Heart right ventricle (tissue), 16 donors: ENCODE results near the gene PTGER3. TPM values are rescaled to one million over a fixed set of nuclear protein-coding genes. Genes with fewer than 3 reads are reported as not detected.

Source experiments
- ATAC-seq, 8 donors: fragments of 200-7000 bp; cut with Tn5 transposase; one replicate each; pipeline ENCODE4 v1.9.1; 2020; ENCODE audit warnings: mild to moderate bottlenecking in 8 of 8, moderate library complexity in 8 of 8, moderate number of reproducible peaks in 1 of 8
- DNase-seq, 2 donors: peaks; one replicate each; pipeline ENCODE4 v3.0.0-alpha.2; 2020
- H3K27ac ChIP-seq, 10 donors: fragments of 200-600 bp; sonication (generic) in 2 of 10; one replicate each; pipeline versions ENCODE4 v1.5.0 to v1.8.0; 2020 to 2022; ENCODE audit warnings: mild to moderate bottlenecking in 3 of 10
- H3K27me3 ChIP-seq, 7 donors: fragments of 200-600 bp; one replicate each; pipeline ENCODE4 v1.8.0; 2021 to 2022; ENCODE audit warnings: mild to moderate bottlenecking in 2 of 7
- H3K36me3 ChIP-seq, 9 donors: fragments of 200-600 bp; sonication (generic) in 1 of 9; one replicate each; pipeline versions ENCODE4 v1.5.0 to v1.8.0; 2020 to 2022; ENCODE audit warnings: mild to moderate bottlenecking in 2 of 9
- H3K4me1 ChIP-seq, 9 donors: fragments of 200-600 bp; sonication (generic) in 1 of 9; one replicate each; pipeline versions ENCODE4 v1.5.0 to v1.8.0; 2020 to 2022; ENCODE audit warnings: mild to moderate bottlenecking in 4 of 9
- H3K4me3 ChIP-seq, 10 donors: fragments of 200-600 bp; sonication (generic) in 2 of 10; one replicate each; pipeline versions ENCODE4 v1.5.0 to v1.8.0; 2020 to 2022; ENCODE audit warnings: mild to moderate bottlenecking in 7 of 10, moderate library complexity in 2 of 10
- H3K9me3 ChIP-seq, 11 donors: fragments of 200-600 bp in 10 of 11; sonication (generic) in 2 of 11; one replicate each; pipeline versions ENCODE4 v1.5.0 to v1.8.0; 2013 to 2022; ENCODE audit warnings: mild to moderate bottlenecking in 2 of 11, control low read depth in 1 of 11, moderate library complexity in 1 of 11
- WGBS, 2 donors: extraction: QIAGEN DNeasy Blood & Tissue Kit; methylation state at CpG; one replicate each; pipeline ENCODE4 v1.1.7; 2013; ENCODE audit warnings: inconsistent platforms in 1 of 2; 5-methylcytosine and 5-hydroxymethylcytosine counted together
- intact Hi-C, 10 donors: fragments of 100-400 bp; cut with DNase I; formaldehyde crosslinking; loops; one replicate each; pipeline versions ENCODE4 v1.11.1 to v1.14.2; 2022
- polyA plus RNA-seq, 2 donors: library from polyadenylated mRNA; stranded (reverse); fragments of 200-250 nt; gene quantifications; one replicate each; pipeline ENCODE4 v1.2.3, GENCODE V29; 2013
- total RNA-seq, 10 donors: library from RNA; stranded (reverse); fragmentation: NEBNext Ultra II Directional in 3 of 10; extraction: Animal tissue kit (Norgen Biotek cat#: 25700) in 3 of 10; gene quantifications; one replicate each; pipeline versions ENCODE4 v1.2.1 to v1.2.4, GENCODE V29; 2021 to 2023
- TF ChIP-seq, protein P1 (sequence below), 9 donors: fragments of 200-600 bp; sonication (generic) in 2 of 9; IDR thresholded peaks; one replicate each; pipeline versions ENCODE4 v1.5.0 to v1.8.0; 2021 to 2022; ENCODE audit warnings: antibody characterized with exemption in 9 of 9, mild to moderate bottlenecking in 5 of 9, moderate library complexity in 1 of 9
- donor health status: Arrhythmogenic right ventricular cardiomyopathy.
- donor health status: ischemic (EF 13 %, LVEDD 7.1; RV severe dilation, severe dysfunction).
- donor health status: healthy with polysubstance abuse.
- donor health status: DM: no; HTN: yes; CAD: no.
- donor health status: DM: no; HTN: no; CAD: no.
- donor health status: ischemic (EF 25% LVEDD 6.9; RV normal size, moderate dysfunction).
- donor health status: ischemic (EF 25% LVEDD 5.7; RV mildly dilated, moderate dysfunction).
- donor health status: healthy.
- donor health status: DM: yes; HTN: yes; CAD: no.
- donor health status: Ischemic cardiomyopathy.
- donor health status: ischemic (EF 35%, LVEDD 5.7; RV mildly dilated, moderate dysfunction).
- donor health status: nonischemic (EF 11% LVEDD 7.7; RV severe dilation, severe dysfunction).
- donor health status: DM: yes; HTN: yes; CAD: no.
- donor health status: PGD.
- donor health status: ischemic (EF 29% LVEDD 5.4; RV normal size, mild dysfunction).
- donor health status: nonischemic (EF 23%, LVEDD 6.1; RV moderate dilation, normal function).

Gene PTGER3
- total and polyA plus RNA-seq, 12 donors: 0.11 to 4.6 (median 1.0) TPM

DNA sequence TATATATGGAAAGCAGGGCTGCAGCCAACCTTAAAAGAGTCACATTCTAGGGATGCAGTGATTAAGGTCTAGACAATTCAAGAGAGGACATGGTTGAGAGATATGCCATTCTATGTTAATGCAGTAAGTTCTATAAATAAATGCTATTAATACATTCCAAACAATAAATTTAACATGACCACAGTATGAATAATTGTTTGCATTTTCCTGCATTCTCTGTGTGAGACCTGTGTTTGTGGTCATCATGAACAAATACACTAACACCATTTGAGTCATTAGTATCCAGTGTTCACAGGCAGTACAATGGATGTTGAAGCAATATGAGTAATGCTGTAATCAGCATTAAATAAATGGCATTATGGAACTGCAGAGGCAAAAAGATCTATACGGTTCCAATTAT is 38.7 kb upstream of the PTGER3 start:
- no peaks in the 10 kb centered on the region for H3K9me3 ChIP-seq
- ATAC-seq: no peak
- peaks cover 0 to 9% (median 3%) of the 10 kb centered on the region in 7 donors for H3K27me3 ChIP-seq
- WGBS, 2 donors: 83 to 93% methylated on average over 1 of the region's 1 CpG
- H3K27ac ChIP-seq: no peak overlapping the region
- H3K4me1 ChIP-seq: peaks cover 0 to 5% (median 0%) of the 10 kb centered on the region in 9 donors
- no peak overlapping the region for H3K4me3 ChIP-seq
- no peak for DNase-seq
- no peaks in the 10 kb centered on the region for H3K36me3 ChIP-seq
- TF ChIP-seq, protein P1, sequence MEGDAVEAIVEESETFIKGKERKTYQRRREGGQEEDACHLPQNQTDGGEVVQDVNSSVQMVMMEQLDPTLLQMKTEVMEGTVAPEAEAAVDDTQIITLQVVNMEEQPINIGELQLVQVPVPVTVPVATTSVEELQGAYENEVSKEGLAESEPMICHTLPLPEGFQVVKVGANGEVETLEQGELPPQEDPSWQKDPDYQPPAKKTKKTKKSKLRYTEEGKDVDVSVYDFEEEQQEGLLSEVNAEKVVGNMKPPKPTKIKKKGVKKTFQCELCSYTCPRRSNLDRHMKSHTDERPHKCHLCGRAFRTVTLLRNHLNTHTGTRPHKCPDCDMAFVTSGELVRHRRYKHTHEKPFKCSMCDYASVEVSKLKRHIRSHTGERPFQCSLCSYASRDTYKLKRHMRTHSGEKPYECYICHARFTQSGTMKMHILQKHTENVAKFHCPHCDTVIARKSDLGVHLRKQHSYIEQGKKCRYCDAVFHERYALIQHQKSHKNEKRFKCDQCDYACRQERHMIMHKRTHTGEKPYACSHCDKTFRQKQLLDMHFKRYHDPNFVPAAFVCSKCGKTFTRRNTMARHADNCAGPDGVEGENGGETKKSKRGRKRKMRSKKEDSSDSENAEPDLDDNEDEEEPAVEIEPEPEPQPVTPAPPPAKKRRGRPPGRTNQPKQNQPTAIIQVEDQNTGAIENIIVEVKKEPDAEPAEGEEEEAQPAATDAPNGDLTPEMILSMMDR (IDR thresholded peaks at IDR 0.05): no peak
- intact Hi-C loops: loop anchor here in 1 of 10 donors (10.0 kb wide), 1 partner anchor 438 kb away; no protein-coding TSS in a partner anchor

- no peak for DNase-seq
- WGBS, 2 donors: 58 to 63% methylated on average over 2 of the region's 2 CpGs
- Histone ChIP-seq H3K27ac (no peak overlapping the region), H3K27me3 (peaks cover 0 to 9% (median 3%) of the 10 kb centered on the region in 7 donors), H3K4me1 (peaks cover 6 to 24% (median 19%) of the 10 kb centered on the region in 9 donors), H3K36me3 (peaks cover 0 to 7% (median 2%) of the 10 kb centered on the region in 9 donors), H3K9me3 (no peaks in the 10 kb centered on the region), H3K4me3 (no peak overlapping the region)
- ATAC-seq: no peak
- TF ChIP-seq, protein P1 (IDR thresholded peaks at IDR 0.05): no peak
- intact Hi-C loops: loop anchor here in 1 of 10 donors (10.0 kb wide), 1 partner anchor 442 kb away; no protein-coding TSS in a partner anchor
Measured at GRCh38 chr1:71083271-71083670, 35.7 kb upstream of the PTGER3 start.

DNA sequence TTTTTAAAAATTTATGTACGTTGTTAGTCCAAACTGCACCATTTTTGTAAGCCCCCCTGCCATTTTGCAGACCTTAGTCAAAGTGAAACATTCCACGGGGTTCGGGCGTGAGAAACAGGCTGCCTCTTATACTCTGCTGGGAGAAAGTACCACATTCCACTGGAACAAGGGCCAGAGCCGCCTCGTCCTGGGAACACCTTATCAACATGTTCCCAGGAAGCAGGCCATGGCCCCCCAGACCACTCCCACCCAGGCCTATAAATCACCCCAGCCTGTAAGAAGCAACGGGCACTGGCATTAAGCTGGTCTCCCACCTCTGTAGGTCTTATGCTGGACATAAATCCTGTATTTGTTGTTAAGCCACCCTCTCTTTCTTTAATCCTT is 34.1 kb upstream of the PTGER3 start:
- TF ChIP-seq, protein P1 (IDR thresholded peaks at IDR 0.05): no peak
- intact Hi-C loops: loop anchor here in 1 of 10 donors (10.0 kb wide), 1 partner anchor 443 kb away; no protein-coding TSS in a partner anchor
- Histone ChIP-seq H3K9me3 (no peaks in the 10 kb centered on the region), H3K27me3 (peaks cover 0 to 9% (median 3%) of the 10 kb centered on the region in 7 donors), H3K4me3 (peak overlapping the region in 9 of 10 donors; percentile 72 to 90 (median 82)), H3K4me1 (peaks cover 6 to 33% (median 19%) of the 10 kb centered on the region in 9 donors), H3K27ac (peak overlapping the region in 7 of 10 donors; percentile 84 to 94 (median 90)), H3K36me3 (peaks cover 0 to 23% (median 15%) of the 10 kb centered on the region in 9 donors)
- ATAC-seq: peak in 1 of 8 donors; percentile 39
- DNase-seq: peak in 1 of 2 donors; percentile 6
- 75 to 83% methylated on average over 7 of the region's 7 CpGs for WGBS, 2 donors

DNA sequence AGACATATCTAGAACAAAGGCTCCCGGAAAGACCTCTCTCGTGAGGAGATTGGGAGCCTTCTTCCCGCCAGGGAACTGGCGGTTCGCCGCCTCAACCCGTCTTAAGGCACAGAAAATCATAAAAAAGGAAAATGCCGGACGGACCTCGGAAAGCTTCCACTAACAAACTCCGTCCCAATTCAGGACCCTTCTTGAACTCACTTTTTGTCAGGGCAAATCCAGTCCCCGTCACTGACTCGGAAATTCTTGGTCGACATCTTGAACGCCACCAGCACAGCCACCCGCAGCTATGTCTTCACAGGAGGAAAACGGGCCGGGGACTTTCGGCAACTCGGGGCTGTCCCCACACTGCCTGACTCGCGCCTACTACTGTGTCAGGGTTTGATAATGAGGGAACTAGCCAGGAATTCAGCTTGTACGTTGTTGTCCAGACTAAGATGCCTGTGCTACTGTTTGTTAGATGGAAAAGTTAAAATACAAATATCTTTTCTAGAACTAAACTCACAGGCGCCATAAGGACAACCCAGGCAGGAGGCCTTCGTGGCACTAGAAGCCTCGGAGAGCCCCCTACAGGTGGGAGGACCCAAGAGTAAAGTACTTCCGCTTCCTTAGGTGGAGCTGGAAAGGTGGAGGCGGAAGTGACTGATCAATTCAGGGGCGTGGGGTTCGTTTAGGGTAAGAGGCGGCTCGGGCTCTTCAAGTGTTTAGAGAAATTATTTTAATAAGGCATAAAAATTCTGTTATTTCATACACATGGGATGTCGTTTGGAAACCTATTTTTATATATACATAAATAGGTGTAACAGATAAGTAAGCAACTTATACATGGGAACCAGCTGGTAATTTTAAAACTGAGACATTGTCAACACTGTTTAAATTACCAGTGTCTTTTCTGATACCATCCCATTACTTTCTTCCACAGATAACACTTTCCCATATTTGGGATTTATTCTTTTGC is 33.4 kb upstream of the PTGER3 start, which contains the start of gene ZRANB2:
TSS of gene ZRANB2 (minus strand) at position 297 of the 958 bp plus-strand sequence. CDS start at position 257, 40 bp downstream.
- Histone ChIP-seq H3K36me3 (peaks cover 0 to 30% (median 22%) of the 10 kb centered on the region in 9 donors), H3K4me1 (peaks cover 6 to 34% (median 18%) of the 10 kb centered on the region in 9 donors), H3K4me3 (peak within 1 kb of the TSS; percentile 72 to 90 (median 84)), H3K9me3 (no peaks in the 10 kb centered on the region), H3K27me3 (peaks cover 0 to 9% (median 3%) of the 10 kb centered on the region in 7 donors), H3K27ac (peak within 1 kb of the TSS; percentile 46 to 94 (median 90))
- intact Hi-C loops: loop anchor here in 1 of 10 donors (10.0 kb wide), 1 partner anchor 444 kb away; no protein-coding TSS in a partner anchor
- peak; percentile 97 to 99 (median 98) for ATAC-seq
- peak; percentile 88 to 94 for DNase-seq
- WGBS, 2 donors: 0% methylated on average over 33 of the region's 33 CpGs
- TF ChIP-seq, protein P1 (IDR thresholded peaks at IDR 0.05): peak; percentile 37 to 92 (median 72)
